Mammary epithelial cell (primary cell): Measurements from ENCODE around the gene TAF11L4.

ENCODE experiments used
- EZH2 ChIP-seq: IDR thresholded peaks from 2 replicates; pipeline ENCODE4 v1.6.1; 2012; ENCODE audit warnings: low read length, inconsistent platforms, borderline replicate concordance
- TF ChIP-seq, protein P1 (sequence below), 2 donors: IDR thresholded peaks in 1 of 2; conservative IDR thresholded peaks in 1 of 2; 2 replicates each; pipeline ENCODE4 v1.5.1; 2011 to 2012; ENCODE audit warnings: inconsistent platforms in 2 of 2, low read length in 2 of 2, mild to moderate bottlenecking in 2 of 2, control low read depth in 1 of 2, low read depth in 1 of 2; ENCODE audit not compliant: insufficient read depth in 1 of 2; ENCODE audit errors: extremely low read depth in 1 of 2

DNA sequence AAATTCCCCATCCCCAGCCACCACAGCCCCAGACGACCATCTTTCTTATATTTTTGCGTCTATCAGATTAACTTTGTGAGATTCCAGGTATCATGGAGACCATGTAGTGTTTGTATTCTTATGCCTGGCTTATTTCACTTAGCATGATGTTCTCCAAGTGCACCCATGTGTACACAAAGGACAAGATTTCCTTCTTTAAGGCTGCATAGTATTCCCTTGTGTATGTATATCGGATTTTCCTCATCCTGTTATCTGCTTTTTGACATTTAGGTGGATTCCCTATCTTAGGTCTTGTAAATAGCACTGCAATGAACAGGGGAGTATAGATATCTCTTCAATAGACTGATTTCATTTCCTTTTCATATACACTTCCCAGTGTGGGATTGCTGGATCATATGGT lies 28.8 kb upstream of the TAF11L4 start:
- TF ChIP-seq, protein P1, sequence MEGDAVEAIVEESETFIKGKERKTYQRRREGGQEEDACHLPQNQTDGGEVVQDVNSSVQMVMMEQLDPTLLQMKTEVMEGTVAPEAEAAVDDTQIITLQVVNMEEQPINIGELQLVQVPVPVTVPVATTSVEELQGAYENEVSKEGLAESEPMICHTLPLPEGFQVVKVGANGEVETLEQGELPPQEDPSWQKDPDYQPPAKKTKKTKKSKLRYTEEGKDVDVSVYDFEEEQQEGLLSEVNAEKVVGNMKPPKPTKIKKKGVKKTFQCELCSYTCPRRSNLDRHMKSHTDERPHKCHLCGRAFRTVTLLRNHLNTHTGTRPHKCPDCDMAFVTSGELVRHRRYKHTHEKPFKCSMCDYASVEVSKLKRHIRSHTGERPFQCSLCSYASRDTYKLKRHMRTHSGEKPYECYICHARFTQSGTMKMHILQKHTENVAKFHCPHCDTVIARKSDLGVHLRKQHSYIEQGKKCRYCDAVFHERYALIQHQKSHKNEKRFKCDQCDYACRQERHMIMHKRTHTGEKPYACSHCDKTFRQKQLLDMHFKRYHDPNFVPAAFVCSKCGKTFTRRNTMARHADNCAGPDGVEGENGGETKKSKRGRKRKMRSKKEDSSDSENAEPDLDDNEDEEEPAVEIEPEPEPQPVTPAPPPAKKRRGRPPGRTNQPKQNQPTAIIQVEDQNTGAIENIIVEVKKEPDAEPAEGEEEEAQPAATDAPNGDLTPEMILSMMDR (conservative IDR thresholded peaks at IDR 0.05 in 1 of 2, IDR thresholded peaks at IDR 0.05 in 1 of 2; ENCODE audit: extremely low read depth in 1 of 2, insufficient read depth in 1 of 2, low read depth in 1 of 2, low read length in 2 of 2): no peak
- no peak for TF ChIP-seq EZH2
